NT2/D1 (cell line): Measurements from ENCODE around the gene LDAF1.

Experiments
- DNase-seq: peaks from one replicate; pipeline ENCODE4 v3.0.0-alpha.2; 2011; ENCODE audit warnings: low read depth, low spot score
- H3K27me3 ChIP-seq: 2 replicates; pipeline ENCODE4 v1.6.0; 2011; ENCODE audit warnings: mild to moderate bottlenecking; ENCODE audit not compliant: insufficient read length, insufficient read depth
- H3K36me3 ChIP-seq: 2 replicates; pipeline ENCODE4 v1.6.1; 2011; ENCODE audit warnings: mild to moderate bottlenecking, low read length, mixed read lengths; ENCODE audit not compliant: insufficient read depth, insufficient read length
- H3K4me1 ChIP-seq: 2 replicates; pipeline ENCODE4 v1.5.1; 2011; ENCODE audit not compliant: insufficient read depth, insufficient read length
- H3K4me3 ChIP-seq: 2 replicates; pipeline ENCODE4 v1.5.1; 2011; ENCODE audit warnings: low read depth; ENCODE audit not compliant: insufficient read length
- H3K9ac ChIP-seq: 2 replicates; pipeline ENCODE4 v1.6.0; 2011; ENCODE audit warnings: low read depth; ENCODE audit not compliant: insufficient read length
- H3K9me3 ChIP-seq: 2 replicates; pipeline ENCODE4 v1.5.1; 2011; ENCODE audit warnings: mild to moderate bottlenecking, low read length; ENCODE audit not compliant: insufficient read depth
- SUZ12 ChIP-seq: IDR thresholded peaks from 2 replicates; pipeline ENCODE4 v1.6.1; 2011; ENCODE audit not compliant: insufficient read length, insufficient read depth; ENCODE audit errors: extremely low read depth
- YY1 ChIP-seq: IDR thresholded peaks from 2 replicates; pipeline ENCODE4 v1.6.1; 2011; ENCODE audit not compliant: insufficient read length, insufficient read depth
- ZNF274 ChIP-seq: IDR thresholded peaks from 2 replicates; pipeline ENCODE4 v1.6.1; 2011; ENCODE audit warnings: mild to moderate bottlenecking, low read depth, low read length

The LDAF1 gene

DNA sequence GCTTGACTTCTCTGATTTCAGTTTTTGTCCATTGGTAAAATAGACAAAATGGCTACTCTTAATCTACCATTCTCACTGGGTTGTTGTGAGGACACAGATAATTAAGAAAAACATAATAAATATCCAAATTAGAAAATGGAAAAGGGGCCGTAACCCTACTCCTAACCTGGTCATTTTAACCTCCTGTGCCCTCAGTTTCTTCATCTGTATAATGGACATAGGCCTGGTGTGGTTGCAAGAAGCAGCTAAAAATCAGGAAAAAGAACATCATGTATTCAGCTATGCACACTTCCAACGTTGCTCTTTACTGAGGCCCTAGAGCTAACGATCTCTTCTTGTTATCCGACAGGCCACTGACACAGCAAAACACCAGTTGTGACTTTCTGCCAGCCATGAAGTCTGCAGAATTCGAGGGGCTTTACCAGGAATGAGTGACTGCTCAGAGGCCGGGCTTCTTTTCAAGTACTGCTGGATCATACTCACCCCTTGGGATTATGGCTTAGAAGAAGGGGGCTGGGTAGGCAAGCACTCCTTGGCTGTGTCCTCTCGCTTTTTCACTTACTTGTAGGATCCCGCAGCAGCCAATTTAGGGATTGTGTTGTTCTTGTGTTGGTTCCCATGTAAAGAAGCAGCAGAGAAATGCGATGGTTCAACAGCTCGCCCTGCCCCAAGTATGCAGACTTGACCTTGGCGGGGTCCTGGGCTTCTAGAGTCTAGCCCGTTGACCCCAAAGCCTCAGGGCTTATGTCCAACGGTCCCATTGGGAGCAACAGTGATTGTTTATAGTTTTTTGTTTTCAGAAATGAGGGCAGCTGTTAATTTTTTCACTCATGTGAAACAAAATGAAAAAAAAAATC is 20.9 kb downstream of the LDAF1 start:
- peaks cover 63% of the 10 kb centered on the region for H3K36me3 ChIP-seq
- no peak for DNase-seq
- H3K4me1 ChIP-seq: no peaks in the 10 kb centered on the region
- no peaks in the 10 kb centered on the region for H3K27me3 ChIP-seq
- no peak for TF ChIP-seq YY1
- no peak overlapping the region for H3K4me3 ChIP-seq
- H3K9ac ChIP-seq: no peak overlapping the region
- peaks cover 31% of the 10 kb centered on the region; the same call in 1 of the 2 replicates for H3K9me3 ChIP-seq

GRCh38 chr16:21179983-21180365 is 21.5 kb downstream of the LDAF1 start:
- Histone ChIP-seq H3K9me3 (peaks cover 31% of the 10 kb centered on the region; the same call in 1 of the 2 replicates), H3K27me3 (no peaks in the 10 kb centered on the region), H3K4me3 (no peak overlapping the region), H3K36me3 (peaks cover 58% of the 10 kb centered on the region), H3K9ac (no peak overlapping the region), H3K4me1 (no peaks in the 10 kb centered on the region)
- TF ChIP-seq ZNF274 (no peak), SUZ12 (no peak), YY1 (no peak)
- no peak for DNase-seq

DNA sequence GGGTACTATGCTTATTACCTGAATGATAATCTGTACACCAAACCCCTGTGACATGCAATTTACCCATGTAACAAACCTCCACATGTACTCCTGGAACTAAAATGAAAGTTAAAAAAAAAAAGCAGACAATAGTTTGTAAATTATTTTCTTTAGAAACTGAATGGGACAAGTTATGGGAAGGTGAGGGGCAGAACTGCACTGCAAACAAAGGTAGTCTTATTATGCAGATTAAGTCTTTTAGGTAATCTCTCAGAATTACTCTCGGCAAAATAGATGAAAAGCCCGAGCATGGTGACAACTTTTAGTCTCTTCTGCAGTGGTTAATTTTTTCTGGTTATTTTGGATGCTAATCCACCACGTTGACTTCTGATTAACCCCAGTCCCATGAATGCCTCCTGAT is 25.5 kb downstream of the LDAF1 start:
- Histone ChIP-seq H3K4me1 (peaks cover 4% of the 10 kb centered on the region), H3K9ac (no peak overlapping the region), H3K36me3 (peaks cover 29% of the 10 kb centered on the region), H3K27me3 (peaks cover 7% of the 10 kb centered on the region), H3K9me3 (peaks cover 21% of the 10 kb centered on the region; the same call in 1 of the 2 replicates), H3K4me3 (no peak overlapping the region)
- TF ChIP-seq YY1 (no peak), SUZ12 (no peak)
- DNase-seq: no peak

- DNase-seq: no peak
- H3K4me1 ChIP-seq: peaks cover 4% of the 10 kb centered on the region
Observed at GRCh38 chr16:21184834-21185233, 26.4 kb downstream of the LDAF1 start.

GRCh38 chr16:21185659-21186325 is 27.3 kb downstream of the LDAF1 start:
- Histone ChIP-seq H3K36me3 (peaks cover 14% of the 10 kb centered on the region), H3K4me3 (no peak overlapping the region), H3K9ac (no peak overlapping the region), H3K4me1 (peaks cover 4% of the 10 kb centered on the region), H3K9me3 (peaks cover 16% of the 10 kb centered on the region; the same call in 1 of the 2 replicates), H3K27me3 (peaks cover 12% of the 10 kb centered on the region)
- TF ChIP-seq ZNF274 (no peak), YY1 (no peak), SUZ12 (no peak)
- DNase-seq: no peak

More at GRCh38 chr16:21184834-21185233, 26.4 kb downstream of the LDAF1 start:
- no peak overlapping the region for H3K4me3 ChIP-seq
- H3K9me3 ChIP-seq: peaks cover 21% of the 10 kb centered on the region; the same call in 1 of the 2 replicates
- no peak for TF ChIP-seq ZNF274
- no peak overlapping the region for H3K9ac ChIP-seq
- peaks cover 12% of the 10 kb centered on the region for H3K27me3 ChIP-seq
- H3K36me3 ChIP-seq: peaks cover 21% of the 10 kb centered on the region

DNA sequence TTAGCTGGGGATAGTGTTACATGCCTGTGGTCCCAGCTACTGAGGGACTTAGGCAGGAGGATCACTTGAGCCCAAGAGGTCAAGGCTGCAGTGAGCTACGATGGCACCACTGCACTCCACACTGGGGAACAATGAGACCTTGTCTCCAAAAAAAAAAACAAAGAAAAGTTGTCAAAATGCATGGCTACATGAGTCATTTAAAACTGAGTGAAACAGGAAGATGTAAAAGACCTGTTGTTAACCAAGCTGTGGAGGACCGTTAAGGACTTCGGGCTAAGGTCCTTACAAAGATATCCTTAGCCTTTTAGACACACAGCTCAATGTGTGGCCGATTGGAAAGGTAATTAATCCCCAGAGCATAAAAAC is 27.8 kb downstream of the LDAF1 start:
- no peak for DNase-seq
- peaks cover 12% of the 10 kb centered on the region for H3K27me3 ChIP-seq
- TF ChIP-seq YY1 (no peak), SUZ12 (no peak), ZNF274 (no peak)
- peaks cover 4% of the 10 kb centered on the region for H3K4me1 ChIP-seq
- H3K9me3 ChIP-seq: peaks cover 13% of the 10 kb centered on the region; the same call in 1 of the 2 replicates
- H3K9ac ChIP-seq: no peak overlapping the region
- peaks cover 9% of the 10 kb centered on the region for H3K36me3 ChIP-seq
- H3K4me3 ChIP-seq: no peak overlapping the region

GRCh38 chr16:21189311-21189710 is 30.8 kb downstream of the LDAF1 start:
- Histone ChIP-seq H3K36me3 (no peaks in the 10 kb centered on the region), H3K4me1 (peaks cover 4% of the 10 kb centered on the region), H3K4me3 (no peak overlapping the region), H3K9ac (no peak overlapping the region), H3K9me3 (no peaks in the 10 kb centered on the region), H3K27me3 (peaks cover 12% of the 10 kb centered on the region)
- DNase-seq: no peak
- TF ChIP-seq SUZ12: no peak
- TF ChIP-seq YY1: no peak
- TF ChIP-seq ZNF274: no peak
